Measurements from ENCODE around the gene FBXW11.

Gene FBXW11

DNA sequence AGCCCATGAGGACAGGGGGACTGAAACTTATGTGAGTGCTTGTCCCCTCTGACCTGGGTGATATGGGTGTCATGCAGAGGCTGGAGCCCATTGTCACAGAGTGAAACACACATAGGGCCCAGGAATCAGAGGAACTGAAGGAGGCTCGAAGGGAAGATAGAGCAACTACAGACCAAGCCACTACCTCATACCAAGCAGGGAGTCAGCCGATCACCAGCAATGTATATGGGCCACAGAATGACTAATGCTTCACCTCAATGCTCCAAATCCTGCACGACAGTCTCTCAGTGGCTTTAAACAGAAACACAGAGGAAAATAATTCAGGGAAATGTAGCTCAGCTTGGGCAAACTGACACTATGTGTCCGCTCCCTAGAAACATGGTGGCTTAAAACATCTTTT lies 8.9 kb upstream of the FBXW11 start:
- DNase-seq (ENCODE audit: low spot score) = no peak

DNA sequence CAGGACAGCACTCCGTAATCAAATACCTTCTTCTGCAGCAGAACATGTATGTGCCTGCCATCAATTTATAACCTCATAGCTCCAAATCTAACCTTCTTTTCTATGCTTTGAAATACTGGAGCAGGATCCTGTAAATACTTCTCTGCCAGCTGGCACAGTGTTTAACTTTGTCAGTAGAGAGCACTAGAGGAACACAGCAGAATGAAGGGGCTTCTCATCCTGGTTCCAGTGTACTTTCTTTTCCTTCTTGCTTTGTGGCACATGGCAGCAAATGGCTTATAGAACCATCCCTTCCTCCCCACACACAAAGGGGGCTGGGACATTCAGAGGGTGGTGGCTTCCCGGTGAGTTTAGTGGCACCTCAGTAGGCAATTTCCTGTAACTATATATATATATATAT lies 3.8 kb upstream of the FBXW11 start:
- no peak for DNase-seq (ENCODE audit: low spot score)

DNA sequence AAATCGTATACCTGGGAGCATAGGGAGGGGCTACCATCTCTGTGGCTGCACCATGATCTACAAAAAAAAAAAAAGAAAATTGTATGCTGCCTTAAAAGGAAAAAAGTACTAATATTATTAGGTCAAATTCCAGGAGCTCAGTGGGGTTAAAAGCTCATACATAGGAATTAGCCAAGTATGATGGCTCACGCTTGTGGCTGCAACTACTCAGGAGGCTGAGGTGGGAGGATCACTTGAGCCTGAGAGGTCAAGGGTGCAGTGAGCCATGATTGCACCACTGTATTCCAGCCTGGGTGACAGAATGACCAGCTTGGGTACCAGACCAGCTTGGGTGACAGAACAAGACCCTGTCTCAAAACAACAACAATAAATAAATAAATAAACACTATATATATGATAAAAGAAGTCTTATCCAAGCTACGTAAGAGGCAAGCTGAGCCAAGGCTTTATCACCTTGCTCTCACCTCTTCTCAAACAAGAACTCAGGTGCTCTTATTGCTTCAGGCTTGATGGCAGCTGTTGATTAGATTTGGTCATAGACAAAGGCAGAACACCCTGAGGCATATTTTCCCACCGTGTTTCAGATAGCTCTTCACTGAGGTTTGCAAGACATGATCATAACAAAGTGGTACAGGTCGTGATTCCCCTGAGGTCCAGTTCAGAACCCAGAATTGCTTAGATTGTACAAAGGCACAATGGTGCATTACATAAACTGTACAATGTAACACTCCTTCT lies 3.3 kb upstream of the FBXW11 start:
- DNase-seq (ENCODE audit: low spot score) = no peak

DNA sequence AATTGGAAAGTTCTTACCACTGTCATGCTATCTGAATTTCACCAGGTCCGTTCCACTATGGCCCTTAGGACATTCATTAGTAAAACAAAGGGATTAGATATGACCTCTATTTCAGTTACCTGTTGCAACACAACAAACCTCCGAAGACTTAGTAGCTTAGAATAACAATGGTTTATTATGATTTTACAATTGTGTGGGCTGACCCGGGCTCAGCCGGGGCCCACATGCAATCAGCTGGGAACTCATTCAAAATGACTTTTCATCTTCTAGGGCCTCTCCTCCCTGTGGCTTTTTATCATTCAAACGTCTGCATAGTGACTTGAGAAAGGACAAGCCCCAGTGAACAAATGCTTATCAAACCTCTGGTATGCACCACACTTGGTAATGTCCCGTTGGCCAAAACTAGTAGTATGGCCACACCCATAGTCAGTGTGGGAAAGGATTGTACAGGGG lies 2.3 kb upstream of the FBXW11 start:
- no peak for DNase-seq (ENCODE audit: low spot score)

DNA sequence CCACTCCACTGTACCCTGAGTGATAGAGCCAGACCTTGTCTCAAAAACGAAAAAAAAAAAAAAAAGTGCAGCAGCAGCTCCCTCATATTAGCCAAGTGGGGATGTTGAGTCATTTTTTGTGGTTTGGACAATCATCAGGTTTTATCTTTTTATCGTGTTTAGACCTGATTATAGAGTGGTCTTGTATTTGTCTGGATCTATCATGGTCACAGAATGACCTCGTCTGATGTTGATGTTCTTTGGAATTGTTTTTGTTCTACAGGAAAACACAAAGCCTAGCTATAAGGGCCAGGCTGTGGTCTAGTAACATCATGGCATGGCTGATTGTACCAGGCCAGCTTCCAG lies 1.6 kb upstream of the FBXW11 start:
- DNase-seq (ENCODE audit: low spot score) = no peak

DNA sequence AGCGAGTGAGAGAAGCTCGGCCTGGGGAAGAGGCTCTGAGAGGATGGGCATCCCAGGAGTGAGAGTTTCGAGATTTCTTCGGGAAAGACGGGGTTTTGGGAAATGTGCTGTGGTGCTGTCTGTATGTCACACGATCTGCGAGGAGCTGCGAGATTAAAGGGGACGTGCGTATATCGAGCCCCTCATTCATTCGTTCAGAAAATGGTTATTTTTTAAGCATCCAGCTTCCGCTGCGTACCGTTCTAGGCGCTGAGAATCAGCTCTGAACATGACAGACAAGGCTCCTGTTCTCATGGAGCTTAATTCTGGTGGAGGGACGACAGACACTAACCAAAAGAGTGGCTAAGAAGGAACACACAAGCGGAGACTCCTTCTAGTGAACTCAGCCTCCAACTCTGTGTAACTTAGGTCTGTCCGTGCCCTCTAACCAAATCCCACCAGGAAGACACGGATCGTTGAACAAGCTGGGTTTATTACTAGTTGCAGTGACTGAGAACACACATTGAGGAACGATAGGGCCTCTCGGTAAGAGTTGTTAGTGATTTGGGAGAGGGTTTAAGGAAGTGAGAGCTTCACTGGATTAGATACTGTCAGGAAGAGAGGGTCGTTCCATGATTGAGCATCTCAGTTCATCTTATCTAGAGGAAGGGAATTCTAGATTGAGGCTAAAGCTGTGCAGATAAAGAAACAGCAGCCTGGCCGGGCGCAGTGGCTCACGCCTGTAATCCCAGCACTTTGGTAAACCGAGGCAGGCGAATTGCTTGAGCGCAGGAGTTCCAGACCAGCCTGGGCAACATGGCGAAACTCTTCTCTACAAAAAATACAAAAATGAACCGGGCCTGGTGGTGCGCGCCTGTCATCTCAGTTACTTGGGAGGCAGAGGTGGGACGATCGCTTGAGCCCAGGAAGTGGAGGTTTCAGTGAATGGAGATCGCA lies 1.0 kb upstream of the FBXW11 start:
- DNase-seq (ENCODE audit: low spot score) = no peak

DNA sequence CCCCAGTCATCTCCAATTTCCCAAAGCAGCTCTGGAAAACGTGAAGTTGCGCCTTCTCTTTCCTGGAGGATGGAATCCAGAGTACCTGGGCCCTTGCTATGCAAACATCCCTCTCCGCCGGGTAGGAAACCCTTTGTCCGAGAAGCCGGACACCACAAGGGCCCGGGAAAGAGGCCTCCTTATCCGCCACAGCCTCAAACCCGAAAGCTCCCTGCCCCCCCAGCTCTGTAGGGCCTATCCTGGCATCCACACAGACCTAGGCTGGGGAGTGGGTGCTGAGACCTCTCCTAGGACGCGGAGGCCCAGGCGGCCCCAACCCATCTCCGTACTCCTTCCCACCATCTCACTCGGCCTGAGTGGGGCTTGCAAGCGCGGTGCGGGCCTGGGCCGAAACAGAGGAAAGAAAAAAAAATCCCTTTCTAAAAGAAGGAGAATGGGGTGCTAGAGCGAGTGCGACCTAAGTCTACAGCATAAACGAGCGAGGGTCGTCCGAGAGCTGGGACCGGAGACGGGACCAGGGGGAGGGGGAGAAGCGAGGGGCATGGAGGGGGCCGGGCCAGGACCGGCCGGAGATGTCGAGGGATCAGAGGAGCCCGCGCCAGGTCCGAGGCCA lies 624 bp downstream of the FBXW11 start:
- no peak for DNase-seq (ENCODE audit: low spot score)

DNA sequence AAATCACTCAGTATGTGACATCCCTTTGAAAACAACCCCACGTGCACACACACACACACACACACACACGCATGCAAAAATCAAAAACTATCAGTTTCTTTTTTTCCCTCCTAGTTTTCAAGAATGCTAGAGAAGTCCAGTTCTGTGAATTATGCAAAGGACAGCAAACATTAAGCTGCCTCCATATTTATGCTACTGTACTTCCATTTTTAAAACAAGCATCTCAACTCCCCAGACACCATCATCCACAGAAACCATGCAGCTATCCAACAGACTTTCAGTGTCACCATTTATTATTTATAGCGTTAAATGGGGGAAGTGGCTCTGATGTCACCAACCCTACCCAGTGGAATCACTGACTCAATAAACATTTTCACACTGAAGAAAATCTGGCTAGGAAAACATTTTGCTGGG lies 1.6 kb downstream of the FBXW11 start:
- peak; percentile 6 for DNase-seq (ENCODE audit: low spot score)

DNA sequence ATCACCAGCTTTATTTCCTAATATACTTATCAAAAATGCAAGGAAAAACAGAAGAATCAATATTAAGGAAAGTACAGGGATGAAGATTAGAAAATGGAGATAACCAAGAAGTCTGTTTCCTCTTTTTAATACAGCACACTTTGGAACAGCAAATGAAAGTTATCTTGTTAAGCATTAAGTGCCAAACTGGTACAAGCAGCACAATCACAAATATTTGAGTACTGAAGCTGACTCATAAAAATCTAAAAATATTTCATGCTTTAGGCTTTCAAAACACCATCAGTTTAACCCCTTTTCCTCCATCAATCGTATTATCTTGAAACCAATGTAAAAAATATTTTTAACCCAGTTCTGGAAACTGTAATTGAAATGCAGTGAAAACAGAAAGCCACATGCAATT lies 2.7 kb downstream of the FBXW11 start:
- DNase-seq (ENCODE audit: low spot score) = no peak

DNA sequence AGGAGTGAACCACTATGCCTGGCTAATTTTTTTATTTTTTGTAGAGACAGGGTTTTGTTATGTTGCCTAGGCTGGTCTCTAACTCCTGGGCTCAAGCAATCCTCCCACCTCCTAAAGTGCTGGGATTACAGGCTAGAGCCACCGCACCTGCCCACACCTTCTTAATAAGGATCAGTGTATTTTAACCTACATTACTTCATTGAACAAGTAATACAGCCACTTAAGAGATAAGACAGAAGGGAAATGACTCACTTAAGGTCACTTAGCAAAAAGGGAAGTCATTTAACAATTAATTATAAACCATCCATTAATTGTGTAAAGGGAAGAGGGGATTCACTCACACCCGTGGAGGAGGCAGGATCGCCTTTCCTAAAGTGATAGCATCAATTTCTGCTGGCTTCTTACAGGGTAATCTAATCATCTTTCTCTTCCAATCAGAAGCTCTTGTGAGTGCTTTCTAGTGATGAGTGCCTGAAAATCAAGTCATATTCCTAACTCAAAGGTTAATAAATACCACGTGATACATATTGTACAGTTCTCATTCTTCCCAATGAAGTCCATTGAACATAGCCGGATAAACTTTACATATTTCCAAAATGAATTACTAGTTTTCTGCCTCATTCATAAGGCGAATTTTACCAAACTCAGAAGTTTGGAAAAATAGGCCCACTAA lies 3.5 kb downstream of the FBXW11 start:
- no peak for DNase-seq (ENCODE audit: low spot score)

DNA sequence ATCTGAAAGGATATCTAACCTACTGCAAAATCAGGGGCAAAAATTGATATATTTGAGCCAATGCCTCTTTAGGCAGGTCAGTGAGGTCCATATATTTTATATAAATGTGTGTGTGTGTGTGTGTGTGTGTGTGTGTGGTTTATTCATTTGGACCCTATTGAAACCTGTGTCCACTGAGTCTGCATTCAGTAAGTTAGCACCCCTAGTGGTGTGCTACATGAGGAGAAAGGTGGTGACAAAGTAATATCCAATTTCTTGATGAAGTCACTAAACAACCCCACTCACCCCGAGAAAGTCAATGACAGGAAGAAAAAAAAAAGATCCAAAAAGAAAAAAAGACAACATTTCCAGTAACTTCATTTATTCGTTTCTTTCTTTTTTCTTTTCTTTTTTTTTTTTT lies 4.1 kb downstream of the FBXW11 start:
- peak; percentile 9 for DNase-seq (ENCODE audit: low spot score)

DNA sequence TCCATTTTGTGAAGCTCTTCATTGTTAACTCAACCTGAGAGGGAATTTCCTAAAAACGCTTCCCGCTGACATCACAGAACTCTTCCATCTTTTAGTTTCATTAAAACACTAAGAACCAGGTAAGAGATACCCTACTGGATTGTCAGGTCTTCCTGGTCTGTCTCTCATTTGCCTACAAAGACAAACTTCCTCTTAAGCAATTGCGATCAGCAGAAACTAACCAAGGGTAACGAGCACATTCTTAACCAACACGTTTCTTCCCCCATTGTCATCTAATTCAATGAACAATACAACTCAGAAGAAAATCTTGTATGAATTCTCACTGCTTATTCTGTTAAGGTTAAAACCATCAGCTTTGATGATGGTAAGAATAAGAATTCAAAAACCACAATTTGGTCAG lies 6.6 kb downstream of the FBXW11 start:
- no peak for DNase-seq (ENCODE audit: low spot score)

DNA sequence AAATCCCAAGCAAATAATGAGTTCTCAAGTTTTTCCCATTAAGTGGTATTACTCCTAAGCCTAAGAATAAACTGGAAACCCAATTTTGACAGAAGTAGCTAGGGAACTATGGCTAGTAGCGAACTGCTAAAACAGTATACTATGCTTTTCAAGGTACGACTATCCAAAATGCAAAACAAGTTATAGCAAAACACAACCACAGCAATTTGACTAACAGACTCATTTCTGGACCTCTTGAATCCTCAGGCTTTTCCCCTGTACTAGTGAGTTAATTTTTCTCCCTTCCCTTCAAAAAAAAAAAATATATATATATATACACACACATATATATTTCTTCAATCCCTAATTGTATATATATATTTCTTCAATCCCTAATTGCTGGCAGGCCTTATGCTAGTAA lies 7.3 kb downstream of the FBXW11 start:
- no peak for DNase-seq (ENCODE audit: low spot score)

DNA sequence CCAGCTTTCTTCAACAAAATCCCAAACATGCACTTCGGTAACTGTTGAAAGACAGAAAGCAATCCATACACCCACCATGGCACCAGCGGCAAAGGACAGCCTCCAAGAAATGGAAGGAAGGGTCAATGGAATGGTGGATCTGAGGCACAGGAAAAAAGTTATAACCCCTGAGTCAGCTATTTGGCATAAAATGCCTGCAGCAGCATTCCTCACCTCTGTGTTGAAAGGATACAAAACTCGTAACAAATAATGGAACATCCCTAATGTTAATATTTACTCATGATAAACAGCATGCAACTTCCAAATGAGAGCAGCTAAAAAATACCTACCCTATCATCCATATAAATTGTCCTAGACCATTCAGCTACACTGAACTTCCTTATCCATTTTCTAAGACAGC lies 9.4 kb downstream of the FBXW11 start:
- DNase-seq (ENCODE audit: low spot score) = no peak

DNA sequence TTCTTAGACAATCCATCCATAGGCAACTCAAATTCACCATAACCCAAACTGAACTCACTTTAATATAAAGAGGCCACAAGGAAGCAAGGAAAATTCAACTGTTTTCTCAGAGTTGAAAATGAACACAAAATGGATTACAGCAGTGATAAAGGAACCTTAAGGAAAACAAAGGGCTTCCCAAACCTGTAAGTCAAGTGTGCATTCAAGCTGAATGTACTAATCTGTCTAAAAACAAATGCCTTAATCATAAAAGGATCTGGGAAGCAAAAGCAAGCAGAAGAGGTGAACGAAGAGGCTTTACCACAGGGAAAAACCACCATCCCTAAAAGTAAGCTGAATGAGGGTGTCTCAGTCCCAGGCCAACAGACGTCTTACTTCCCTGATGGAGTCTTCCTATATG lies 13.6 kb downstream of the FBXW11 start:
- no peak for DNase-seq (ENCODE audit: low spot score)

DNA sequence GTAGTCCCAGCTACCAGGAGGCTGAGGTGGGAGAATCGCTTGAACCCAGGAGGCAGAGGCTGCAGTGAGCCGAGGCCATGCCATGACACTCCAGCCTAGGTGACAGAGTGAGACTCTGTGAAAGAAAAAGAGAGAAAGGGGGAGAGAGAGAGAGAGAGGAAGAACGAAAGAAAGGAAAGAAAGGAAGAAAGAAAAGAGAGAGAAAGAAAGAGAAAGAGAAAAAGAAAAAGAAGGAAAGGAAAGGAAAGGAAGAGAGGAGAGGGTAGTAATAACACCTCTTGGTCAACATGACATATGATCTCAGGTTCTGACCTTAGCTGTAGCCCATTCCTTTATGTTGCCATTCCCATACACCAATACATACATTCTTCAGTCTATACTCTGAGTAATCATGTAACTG lies 14.1 kb downstream of the FBXW11 start:
- DNase-seq (ENCODE audit: low spot score) = no peak

DNA sequence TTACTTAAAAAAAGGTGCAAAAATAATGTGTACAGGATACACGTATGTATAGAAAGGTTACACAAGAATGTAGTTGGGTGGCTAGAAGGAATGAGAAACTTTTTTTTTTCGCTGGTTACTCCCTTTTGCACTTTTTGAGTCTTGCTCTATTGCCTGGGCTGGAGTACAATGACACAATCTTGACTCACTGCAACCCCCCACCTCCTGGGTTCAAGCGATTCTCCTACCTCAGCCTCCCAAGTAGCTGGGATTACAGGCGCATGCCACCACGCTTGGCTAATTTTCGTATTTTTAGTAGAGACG lies 15.8 kb downstream of the FBXW11 start:
- DNase-seq (ENCODE audit: low spot score) = no peak

DNA sequence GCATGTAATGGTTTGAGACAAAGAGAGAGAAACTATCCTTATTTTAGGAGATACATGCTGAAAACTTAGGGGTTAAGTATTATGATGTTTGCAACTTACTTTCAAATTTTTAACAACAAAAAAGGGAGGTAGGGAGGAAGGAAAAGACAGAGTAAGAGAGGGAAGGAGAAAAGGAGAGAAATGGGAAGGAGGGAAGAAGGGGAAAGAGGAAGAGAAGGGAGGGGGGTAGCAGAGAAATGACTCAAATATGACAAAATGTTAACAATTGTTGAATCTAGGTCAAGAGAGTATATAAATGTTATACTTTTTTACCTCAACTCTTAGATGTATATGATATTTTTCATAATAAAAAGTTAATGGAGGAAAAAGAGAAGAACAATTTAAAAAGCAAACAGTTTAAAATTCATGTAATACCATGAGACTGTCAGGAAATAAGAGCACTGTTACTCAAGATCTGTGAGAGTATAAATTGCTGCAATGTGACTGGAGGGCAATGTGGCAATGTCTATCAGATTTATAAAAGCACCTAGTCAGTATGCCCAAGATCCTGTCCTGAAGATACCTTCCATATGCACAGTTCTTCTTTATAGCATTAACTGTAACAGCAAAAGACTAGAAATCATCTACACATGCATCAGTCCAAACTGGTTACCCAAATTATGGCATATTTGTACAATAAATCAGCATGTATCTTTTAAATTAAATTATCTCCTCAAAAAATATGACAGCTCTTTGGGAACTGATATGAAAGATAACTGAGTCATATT lies 16.3 kb downstream of the FBXW11 start:
- DNase-seq (ENCODE audit: low spot score) = no peak

DNA sequence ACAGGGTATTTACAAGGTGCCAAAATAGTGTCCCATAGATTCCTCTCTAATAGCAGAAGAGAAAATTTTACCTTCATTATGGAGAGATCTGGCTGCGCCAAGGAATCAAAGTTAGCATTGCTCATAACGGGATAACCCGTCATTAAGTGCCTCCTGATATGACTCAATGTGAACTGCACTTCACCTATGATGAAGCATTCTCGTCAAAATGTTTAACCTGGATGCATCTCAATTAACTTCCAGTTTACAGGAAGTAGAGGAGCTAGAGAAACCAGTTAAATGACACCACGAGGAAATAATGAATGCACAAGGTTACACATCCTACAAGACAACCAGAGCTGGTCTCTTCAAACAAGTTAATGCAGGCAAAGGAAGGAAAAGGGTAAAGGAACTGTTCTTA lies 17.2 kb downstream of the FBXW11 start:
- no peak for DNase-seq (ENCODE audit: low spot score)

DNA sequence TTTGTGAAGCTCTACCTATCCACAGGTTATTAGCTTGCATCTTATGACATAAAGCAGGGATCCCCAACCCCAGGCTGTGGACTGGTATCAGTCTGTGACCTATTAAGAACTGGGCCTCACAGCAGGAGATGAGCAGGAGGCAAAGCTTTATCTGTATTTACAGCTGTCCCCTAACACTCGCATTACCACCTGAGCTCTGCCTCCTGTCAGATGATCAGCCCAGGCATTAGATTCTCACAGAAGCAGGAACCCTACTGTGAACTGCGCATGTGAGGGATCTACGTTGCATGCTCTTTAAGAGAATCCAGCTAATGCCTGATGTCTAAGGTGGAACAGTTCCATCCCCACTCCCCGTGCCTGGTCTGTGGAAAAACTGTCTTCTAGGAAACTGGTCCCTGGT lies 19.7 kb downstream of the FBXW11 start:
- no peak for DNase-seq (ENCODE audit: low spot score)

DNA sequence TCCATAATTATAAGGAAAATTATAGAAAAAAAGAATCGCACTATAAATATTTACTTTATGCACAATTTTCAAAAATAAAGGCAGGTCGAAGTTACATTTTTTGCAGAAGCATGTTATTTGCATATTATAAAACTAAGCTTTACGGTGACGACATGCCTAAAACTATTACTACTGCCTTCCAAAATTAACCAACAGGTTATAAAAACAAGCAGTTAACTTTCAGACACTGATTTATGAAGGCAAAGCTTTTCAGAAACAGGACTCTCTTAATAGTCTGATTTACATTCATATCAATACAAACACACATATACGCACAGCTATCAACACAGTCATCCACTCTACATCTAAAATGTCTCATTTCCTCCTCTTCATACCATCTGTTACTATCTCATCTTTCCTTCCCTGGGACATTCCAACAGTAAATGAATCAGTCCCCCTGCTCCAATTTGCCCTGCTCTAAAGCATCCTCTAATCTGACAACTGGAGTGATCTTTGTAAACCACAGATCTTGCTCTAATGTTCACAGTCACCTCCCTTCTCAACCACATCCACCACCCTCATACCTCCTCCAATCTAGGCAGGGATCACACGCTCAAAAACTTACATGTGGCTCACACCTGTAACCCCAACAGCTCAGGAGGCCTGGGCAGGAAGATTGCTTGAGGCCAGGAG lies 21.6 kb downstream of the FBXW11 start:
- peak; percentile 23 for DNase-seq (ENCODE audit: low spot score)
